Sigmoid colon (tissue), 4 donors: Measurements from ENCODE around the gene ADAMTS12.

Experiments used
- EP300 ChIP-seq, 4 donors: sonication (generic); formaldehyde crosslinking; IDR thresholded peaks; one replicate each; pipeline ENCODE4 v1.6.1; 2017; ENCODE audit warnings: antibody characterized with exemption in 4 of 4
- POLR2A ChIP-seq, 2 donors: fragments of 450-650 bp; IDR thresholded peaks; one replicate each; pipeline ENCODE4 v1.6.1; 2016; ENCODE audit warnings: antibody characterized with exemption in 2 of 2, mild to moderate bottlenecking in 2 of 2, moderate library complexity in 2 of 2
- TF ChIP-seq, protein P1 (sequence below), 4 experiments: fragments of 450-650 bp in 3 of 4; fragments of 200-600 bp in 1 of 4; IDR thresholded peaks; one replicate each; pipeline ENCODE4 v1.5.1; 2016 to 2019; ENCODE audit warnings: antibody characterized with exemption in 4 of 4, mild to moderate bottlenecking in 3 of 4, moderate library complexity in 2 of 4

DNA sequence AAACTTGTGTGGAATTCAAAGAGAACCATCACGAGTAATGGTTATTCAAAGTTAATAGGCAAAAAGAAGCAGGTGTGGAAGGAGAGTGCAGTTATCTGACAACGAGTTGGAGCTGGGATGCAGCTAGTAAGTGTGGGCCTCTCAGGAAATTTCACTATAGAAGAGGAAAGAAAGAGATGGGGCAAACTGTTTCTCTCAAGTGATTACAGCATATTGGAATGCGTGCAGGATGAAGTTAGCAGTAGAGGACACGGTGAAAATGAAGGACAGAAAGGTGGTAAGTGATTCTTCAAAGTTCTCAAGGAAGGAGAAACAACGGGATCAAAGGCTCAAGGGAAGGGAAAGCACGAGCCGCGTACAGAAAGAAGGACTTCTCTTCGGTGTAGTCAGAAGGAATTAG is 84.0 kb downstream of the ADAMTS12 start:
- TF ChIP-seq, protein P1, sequence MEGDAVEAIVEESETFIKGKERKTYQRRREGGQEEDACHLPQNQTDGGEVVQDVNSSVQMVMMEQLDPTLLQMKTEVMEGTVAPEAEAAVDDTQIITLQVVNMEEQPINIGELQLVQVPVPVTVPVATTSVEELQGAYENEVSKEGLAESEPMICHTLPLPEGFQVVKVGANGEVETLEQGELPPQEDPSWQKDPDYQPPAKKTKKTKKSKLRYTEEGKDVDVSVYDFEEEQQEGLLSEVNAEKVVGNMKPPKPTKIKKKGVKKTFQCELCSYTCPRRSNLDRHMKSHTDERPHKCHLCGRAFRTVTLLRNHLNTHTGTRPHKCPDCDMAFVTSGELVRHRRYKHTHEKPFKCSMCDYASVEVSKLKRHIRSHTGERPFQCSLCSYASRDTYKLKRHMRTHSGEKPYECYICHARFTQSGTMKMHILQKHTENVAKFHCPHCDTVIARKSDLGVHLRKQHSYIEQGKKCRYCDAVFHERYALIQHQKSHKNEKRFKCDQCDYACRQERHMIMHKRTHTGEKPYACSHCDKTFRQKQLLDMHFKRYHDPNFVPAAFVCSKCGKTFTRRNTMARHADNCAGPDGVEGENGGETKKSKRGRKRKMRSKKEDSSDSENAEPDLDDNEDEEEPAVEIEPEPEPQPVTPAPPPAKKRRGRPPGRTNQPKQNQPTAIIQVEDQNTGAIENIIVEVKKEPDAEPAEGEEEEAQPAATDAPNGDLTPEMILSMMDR (IDR thresholded peaks at IDR 0.05), result no peak
- TF ChIP-seq POLR2A (IDR thresholded peaks at IDR 0.05) (no peak), EP300 (IDR thresholded peaks at IDR 0.05) (no peak)
